ENCODE data around the gene IFNA6.
"Not testable (repeated sequence)": the region's sequence is repeated elsewhere in the genome, so short reads cannot be mapped to it uniquely, and the experiment has no call there.

Gene IFNA6

DNA sequence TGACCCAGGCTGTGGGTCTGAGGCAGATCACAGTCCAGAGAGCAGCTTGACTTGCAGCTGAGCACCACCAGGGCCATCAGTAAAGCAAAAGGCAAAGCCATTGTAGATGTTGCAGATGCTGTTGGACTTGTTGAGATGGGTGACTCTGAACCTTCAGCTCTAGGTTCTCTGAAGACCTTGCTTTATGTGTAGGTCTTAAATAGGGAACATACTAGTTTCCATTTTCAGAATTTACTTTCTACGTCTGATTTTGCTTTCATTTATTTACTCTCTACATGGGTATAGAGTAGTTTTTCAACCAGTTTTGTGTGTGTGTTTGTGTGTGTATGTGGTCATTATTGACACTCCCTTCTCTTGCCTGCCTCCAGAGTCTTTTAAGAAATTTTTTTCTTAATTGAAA is at the start of gene IFNA6:
IFNA6 (minus strand) TSS at position 101 of the 400 bp plus-strand sequence; CDS start at position 101, 0 bp downstream.
- DNase-seq (ENCODE audit: low read depth) = no peak

DNA sequence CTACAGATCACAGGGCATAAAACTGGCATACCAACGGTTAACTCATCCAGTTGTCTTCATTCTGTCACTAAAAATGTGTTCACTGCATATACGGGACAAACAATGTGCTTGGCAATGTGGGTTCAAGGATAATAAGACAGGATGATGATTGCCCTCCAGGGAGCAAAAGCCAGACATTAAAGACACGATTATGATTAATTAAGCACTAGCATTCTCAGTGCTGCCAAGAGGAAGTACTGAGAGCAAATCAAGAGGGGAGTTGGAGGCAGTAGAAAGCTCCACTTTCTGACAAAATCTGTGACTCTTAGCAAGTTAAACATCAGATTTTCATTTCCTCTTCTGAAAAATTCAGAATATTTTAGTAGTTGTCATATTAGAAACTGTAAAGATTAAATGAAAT is 49.3 kb upstream of the IFNA6 start:
- DNase-seq (ENCODE audit: low read depth) = no peak

GRCh38 chr9:21398955-21399489 is 48.3 kb upstream of the IFNA6 start:
- no peak for DNase-seq (ENCODE audit: low read depth)

DNA sequence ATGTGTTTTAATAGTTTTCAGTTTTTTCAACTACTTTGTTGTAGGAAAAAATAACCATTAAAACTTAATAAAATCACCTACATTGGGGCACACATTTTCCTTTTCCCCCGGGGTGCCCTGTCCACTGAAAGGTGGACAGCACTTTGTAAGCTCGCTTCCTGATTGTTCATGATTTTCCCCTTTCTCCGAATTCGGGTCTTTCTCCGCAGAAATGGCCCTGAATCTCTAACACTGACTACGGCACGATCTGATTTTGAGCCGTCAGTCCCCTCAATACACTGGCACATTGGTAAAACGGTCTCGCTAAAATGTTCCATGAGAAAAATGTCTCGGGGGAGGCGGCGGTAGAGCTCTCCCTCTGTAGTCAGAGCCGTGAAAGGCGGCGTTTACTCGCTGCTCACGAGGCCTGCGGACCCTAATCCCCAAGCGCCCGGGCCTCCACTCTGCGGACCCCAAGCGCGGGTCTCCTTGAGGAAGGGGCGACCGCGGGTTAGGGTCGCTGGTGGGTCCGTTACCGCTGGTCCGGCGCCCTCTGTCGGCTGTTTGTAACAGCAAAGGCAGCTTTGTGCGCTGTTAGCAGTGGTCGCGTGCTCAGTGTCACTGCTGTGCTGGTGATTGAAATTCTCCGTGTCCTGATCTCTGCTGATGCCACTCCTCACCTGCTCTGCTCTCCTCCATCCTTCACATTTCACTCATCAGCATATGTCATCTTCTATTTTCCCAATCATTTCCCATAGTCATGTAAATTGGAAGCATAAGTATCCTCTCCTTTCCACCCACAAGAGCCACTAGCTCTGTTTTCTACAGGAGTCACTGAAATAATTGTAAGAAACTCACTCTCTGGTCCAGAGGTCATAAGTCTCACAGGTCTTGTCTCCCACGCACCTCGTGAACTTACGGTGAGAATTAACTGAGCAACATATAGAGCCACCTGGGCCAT is 45.4 kb upstream of the IFNA6 start:
- DNase-seq (ENCODE audit: low read depth) = peak; percentile 42

DNA sequence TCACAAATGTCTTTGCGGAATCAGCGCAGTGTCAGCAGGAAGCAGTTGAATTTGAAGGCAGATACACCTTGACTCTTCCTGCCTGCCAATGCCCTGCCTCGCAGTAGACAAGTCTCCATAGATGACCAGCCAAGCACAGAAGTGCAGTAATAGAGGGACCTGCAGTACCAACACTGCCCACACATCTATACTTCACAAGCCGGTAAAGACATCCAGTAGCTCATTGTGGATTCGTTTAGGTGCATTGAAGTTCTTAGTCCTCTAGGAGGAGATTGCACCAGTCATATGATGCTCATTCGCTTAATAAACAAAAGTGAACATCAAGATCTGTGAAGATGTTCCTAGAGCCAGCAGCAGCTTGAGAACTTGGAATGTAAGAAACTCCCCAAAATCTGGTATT is 41.6 kb upstream of the IFNA6 start:
- DNase-seq (ENCODE audit: low read depth) = no peak

GRCh38 chr9:21385131-21385670 is 34.5 kb upstream of the IFNA6 start, which contains the start of gene IFNA2:
Gene IFNA2, minus strand, starts transcription at chr9:21385398. Its CDS starts 69 bp downstream, at chr9:21385329.
- DNase-seq (ENCODE audit: low read depth) = no peak

DNA sequence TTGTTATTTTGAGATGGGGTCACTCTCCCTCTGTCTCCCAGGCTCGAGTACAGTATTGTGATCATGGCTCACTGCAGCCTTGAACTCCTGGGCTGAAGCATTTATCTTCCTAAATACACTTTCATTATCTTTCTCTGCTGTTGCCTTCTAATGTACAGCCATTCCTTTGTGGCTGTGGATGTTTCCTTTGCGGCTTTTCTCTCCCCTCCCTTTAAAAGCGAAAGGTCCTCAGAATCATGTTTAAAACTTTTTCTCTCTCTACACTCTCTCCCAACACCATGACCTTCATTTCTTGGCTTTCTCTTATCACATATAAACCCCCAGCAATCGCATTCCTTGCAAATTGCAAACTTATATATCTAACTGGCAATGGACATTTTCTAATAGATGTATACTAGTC is 32.9 kb upstream of the IFNA6 start:
- DNase-seq (ENCODE audit: low read depth) = no peak

- DNase-seq (ENCODE audit: low read depth) = no peak
Observed at GRCh38 chr9:21381448-21382339, 31.0 kb upstream of the IFNA6 start.

- not testable (repeated sequence) for DNase-seq (ENCODE audit: low read depth)
Observed at GRCh38 chr9:21371467-21371866, 20.8 kb upstream of the IFNA6 start.

GRCh38 chr9:21367957-21368356 is 17.3 kb upstream of the IFNA6 start, which contains the start of gene IFNA13:
Gene IFNA13, minus strand, starts transcription at chr9:21368057. Its CDS starts 47 bp downstream, at chr9:21368010.
- no peak for DNase-seq (ENCODE audit: low read depth)

DNA sequence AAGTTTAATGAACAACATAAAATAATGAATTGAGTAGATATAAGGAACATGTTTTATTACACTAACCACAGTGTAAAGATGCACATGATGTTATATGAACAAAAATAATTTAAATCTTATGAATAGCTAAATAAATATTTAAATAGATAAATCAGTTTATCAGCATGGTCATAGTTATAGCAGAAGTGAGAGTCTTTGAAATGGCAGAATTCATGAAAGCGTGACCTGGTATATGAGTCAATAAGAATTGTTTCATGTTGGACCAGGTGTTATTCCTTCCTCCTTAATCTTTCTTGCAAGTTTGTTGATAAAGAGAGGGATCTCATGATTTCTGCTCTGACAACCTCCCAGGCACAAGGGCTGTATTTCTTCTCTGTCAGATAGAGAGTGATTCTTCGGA is 16.5 kb upstream of the IFNA6 start:
- DNase-seq (ENCODE audit: low read depth) = not testable (repeated sequence)

DNA sequence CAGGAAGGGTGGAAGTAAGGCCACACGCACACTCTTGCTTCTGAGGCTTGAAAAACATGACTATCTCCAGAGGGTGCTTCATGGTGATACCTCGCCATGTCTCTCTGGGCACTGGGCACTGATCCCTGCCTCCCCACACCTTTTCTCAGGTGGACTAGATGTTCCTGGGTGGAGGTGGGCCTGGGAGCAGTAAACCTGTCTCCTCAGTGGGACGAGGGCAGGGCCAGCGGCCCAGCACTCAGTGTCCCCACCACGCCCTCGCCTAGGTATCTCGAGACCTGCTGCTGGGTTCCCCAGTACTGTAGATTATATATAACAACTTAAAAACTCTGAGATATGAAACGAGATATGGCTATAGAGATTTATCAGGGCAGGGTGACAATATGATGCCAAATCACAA is 11.6 kb upstream of the IFNA6 start:
- DNase-seq (ENCODE audit: low read depth) = no peak

- DNase-seq (ENCODE audit: low read depth) = no peak
Observed at GRCh38 chr9:21357479-21358460, 7.1 kb upstream of the IFNA6 start.

GRCh38 chr9:21348430-21348970 is 2.2 kb downstream of the IFNA6 start:
- no peak for DNase-seq (ENCODE audit: low read depth)

- no peak for DNase-seq (ENCODE audit: low read depth)
Observed at GRCh38 chr9:21340735-21341134, 10.0 kb downstream of the IFNA6 start.

- DNase-seq (ENCODE audit: low read depth) = no peak
Observed at GRCh38 chr9:21336457-21336856, 14.2 kb downstream of the IFNA6 start.

DNA sequence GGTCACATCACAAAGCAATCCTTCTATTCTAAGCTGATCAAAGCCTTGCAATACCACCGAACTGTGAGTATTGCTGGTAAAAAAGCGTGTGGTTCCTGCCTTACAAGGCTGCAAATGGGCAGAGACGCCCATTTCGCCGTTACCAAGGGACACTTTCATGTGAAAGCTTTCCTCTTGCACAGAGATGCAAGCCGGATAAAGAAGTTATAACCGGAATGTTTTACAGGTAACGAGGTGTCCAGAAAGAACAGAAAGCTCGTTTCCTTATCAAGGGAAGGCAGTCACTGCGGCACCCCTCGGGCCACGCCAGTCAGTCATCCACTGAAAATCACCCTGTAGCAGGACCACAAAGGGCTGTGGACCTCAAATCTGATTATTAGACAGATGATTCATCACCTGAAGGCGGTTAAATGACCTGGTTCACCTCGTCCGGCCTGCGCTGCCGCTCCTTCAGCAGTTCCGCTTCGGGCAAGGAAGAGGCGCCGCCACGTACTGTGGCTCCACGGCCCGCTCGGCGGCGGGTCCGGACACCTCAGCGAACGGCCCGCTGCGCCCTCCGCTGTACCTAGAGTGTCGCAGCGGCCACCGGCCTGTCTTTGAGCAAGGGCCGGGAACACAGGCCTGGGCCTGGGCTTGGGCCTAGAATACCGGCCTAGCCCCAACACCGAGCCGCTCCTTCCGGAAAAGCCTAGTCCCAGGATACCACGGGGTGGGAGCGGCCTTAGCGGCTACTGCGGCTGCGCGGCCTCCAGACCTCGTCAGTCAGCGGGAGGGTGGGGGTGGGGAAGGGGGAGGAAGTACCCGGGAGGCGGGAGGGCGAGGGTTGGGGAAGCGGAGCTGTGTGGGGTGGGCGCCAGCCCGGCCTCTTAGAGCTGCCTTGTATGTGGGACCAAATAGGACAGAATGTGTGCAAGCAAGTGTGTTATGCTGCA is 15.7 kb downstream of the IFNA6 start, which contains the start of gene KLHL9:
KLHL9 (minus strand) TSS at position 704 of the 932 bp plus-strand sequence; CDS start at position 159, 545 bp downstream.
- DNase-seq (ENCODE audit: low read depth) = peak; percentile 66

- no peak for DNase-seq (ENCODE audit: low read depth)
Observed at GRCh38 chr9:21333226-21333625, 17.5 kb downstream of the IFNA6 start.

Measured in stimulated activated CD8-positive, alpha-beta memory T cell treated with anti-CD3 and anti-CD28 coated beads, Interleukin-15, amount 100 ng/mL, for 1 hour (primary cell).